Measurements from ENCODE around the gene DGKI.

DNA sequence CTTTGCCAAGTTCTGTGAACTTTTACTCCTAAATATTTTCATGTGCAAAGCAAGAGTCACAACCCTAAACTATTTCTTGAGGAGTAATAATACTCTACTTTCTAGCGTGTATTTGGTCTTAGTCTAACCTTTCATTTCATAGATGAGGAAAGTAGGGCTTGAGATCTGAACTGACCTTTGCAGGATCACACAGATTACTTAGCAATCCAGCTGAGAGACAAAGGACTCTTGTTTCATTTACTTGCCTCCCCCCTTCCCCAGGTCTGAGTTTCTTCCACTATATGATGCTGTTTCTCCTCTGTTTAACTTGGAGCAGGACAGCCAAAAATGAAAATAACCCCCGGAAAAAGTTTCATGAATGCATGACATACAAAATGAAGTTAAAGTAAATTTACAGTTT is 427.9 kb downstream of the DGKI start:
- TF ChIP-seq, protein P1, sequence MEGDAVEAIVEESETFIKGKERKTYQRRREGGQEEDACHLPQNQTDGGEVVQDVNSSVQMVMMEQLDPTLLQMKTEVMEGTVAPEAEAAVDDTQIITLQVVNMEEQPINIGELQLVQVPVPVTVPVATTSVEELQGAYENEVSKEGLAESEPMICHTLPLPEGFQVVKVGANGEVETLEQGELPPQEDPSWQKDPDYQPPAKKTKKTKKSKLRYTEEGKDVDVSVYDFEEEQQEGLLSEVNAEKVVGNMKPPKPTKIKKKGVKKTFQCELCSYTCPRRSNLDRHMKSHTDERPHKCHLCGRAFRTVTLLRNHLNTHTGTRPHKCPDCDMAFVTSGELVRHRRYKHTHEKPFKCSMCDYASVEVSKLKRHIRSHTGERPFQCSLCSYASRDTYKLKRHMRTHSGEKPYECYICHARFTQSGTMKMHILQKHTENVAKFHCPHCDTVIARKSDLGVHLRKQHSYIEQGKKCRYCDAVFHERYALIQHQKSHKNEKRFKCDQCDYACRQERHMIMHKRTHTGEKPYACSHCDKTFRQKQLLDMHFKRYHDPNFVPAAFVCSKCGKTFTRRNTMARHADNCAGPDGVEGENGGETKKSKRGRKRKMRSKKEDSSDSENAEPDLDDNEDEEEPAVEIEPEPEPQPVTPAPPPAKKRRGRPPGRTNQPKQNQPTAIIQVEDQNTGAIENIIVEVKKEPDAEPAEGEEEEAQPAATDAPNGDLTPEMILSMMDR (IDR thresholded peaks at IDR 0.05): no peak
- TF ChIP-seq POLR2A (IDR thresholded peaks at IDR 0.05): no peak
